Gastrocnemius medialis (tissue), 4 donors: Measurements from ENCODE around the gene CCDC63. TPM values are rescaled to one million over a fixed set of nuclear protein-coding genes. Genes with fewer than 3 reads are reported as not detected.

ENCODE experiments used
- ATAC-seq, 2 donors: fragments of 150-250 bp; one replicate each; pipeline ENCODE4 v1.9.1; 2016
- DNase-seq, 2 donors: peaks; one replicate each; pipeline ENCODE4 v3.0.0-alpha.2; 2019
- H3K27ac ChIP-seq, 4 donors: fragments of 200-600 bp; sonication (generic); 1 replicate in 1 of 4; 2 replicates in 3 of 4; pipeline ENCODE4 v1.5.1; 2016 to 2018; ENCODE audit warnings: mild to moderate bottlenecking in 2 of 4, moderate library complexity in 1 of 4
- H3K27me3 ChIP-seq, 3 donors: fragments of 200-600 bp; sonication (generic) in 2 of 3; 1 replicate in 1 of 3; 2 replicates in 2 of 3; pipeline versions ENCODE4 v1.5.1 to v1.6.0; 2016 to 2019; ENCODE audit warnings: mild to moderate bottlenecking in 1 of 3, moderate library complexity in 1 of 3
- H3K36me3 ChIP-seq, 2 donors: fragments of 200-600 bp; sonication (generic) in 1 of 2; one replicate each; pipeline ENCODE4 v1.5.1; 2017 to 2018
- H3K4me1 ChIP-seq, 2 donors: fragments of 200-600 bp; sonication (generic) in 1 of 2; one replicate each; pipeline ENCODE4 v1.5.1; 2016 to 2017; ENCODE audit warnings: mild to moderate bottlenecking in 2 of 2
- H3K4me3 ChIP-seq, 4 donors: fragments of 200-600 bp; sonication (generic) in 3 of 4; 1 replicate in 1 of 4; 2 replicates in 3 of 4; pipeline ENCODE4 v1.5.1; 2016 to 2019; ENCODE audit warnings: mild to moderate bottlenecking in 2 of 4
- H3K9me3 ChIP-seq, 3 donors: fragments of 200-600 bp; sonication (generic) in 2 of 3; 1 replicate in 1 of 3; 2 replicates in 2 of 3; pipeline ENCODE4 v1.5.1; 2016 to 2019
- CTCF ChIP-seq, 5 experiments: fragments of 450-650 bp in 3 of 5; fragments of 200-600 bp in 2 of 5; sonication (generic) in 2 of 5; IDR thresholded peaks in 4 of 5; conservative IDR thresholded peaks in 1 of 5; 1 replicate in 4 of 5; 2 replicates in 1 of 5; pipeline ENCODE4 v1.5.1; 2016 to 2019; ENCODE audit warnings: antibody characterized with exemption in 5 of 5, mild to moderate bottlenecking in 3 of 5, moderate library complexity in 3 of 5
- POLR2A ChIP-seq, 2 donors: fragments of 450-650 bp; IDR thresholded peaks; one replicate each; pipeline ENCODE4 v1.6.1; 2017; ENCODE audit warnings: antibody characterized with exemption in 2 of 2, mild to moderate bottlenecking in 2 of 2, moderate library complexity in 2 of 2
- in situ Hi-C, 4 donors: fragments of 200-750 bp; cut with MboI; loops; one replicate each; pipeline versions ENCODE4 v1.15.0 to v1.8.0; 2017; ENCODE audit warnings: low sequenced_read_pairs in 4 of 4
- intact Hi-C: fragments of 100-400 bp; cut with DNase I; formaldehyde crosslinking; loops from one replicate; pipeline ENCODE4 v1.15.1; 2023; ENCODE audit warnings: low total_unique reads
- total RNA-seq, 4 donors: library from RNA; depleted of rRNA; stranded (reverse); fragments of >200 nt; gene quantifications; one replicate each; pipeline versions ENCODE4 v1.1.0 to v1.2.3, GENCODE V29; 2016

Gene CCDC63
- total RNA-seq, 4 donors from 2014 or later = not detected

GRCh38 chr12:110869803-110870202 is 23.0 kb downstream of the CCDC63 start:
- no peaks in the 10 kb centered on the region for H3K9me3 ChIP-seq
- no peak overlapping the region for H3K4me3 ChIP-seq
- TF ChIP-seq POLR2A (IDR thresholded peaks at IDR 0.05) (no peak), CTCF (IDR thresholded peaks at IDR 0.05 in 4 of 5, conservative IDR thresholded peaks at IDR 0.05 in 1 of 5) (no peak)
- H3K27me3 ChIP-seq = no peaks in the 10 kb centered on the region
- intact Hi-C loops (no loop called here), in situ Hi-C loops (no loop called here)
- no peak for ATAC-seq
- no peaks in the 10 kb centered on the region for H3K36me3 ChIP-seq
- no peaks in the 10 kb centered on the region for H3K4me1 ChIP-seq
- DNase-seq = no peak
- H3K27ac ChIP-seq = no peak overlapping the region

- no peak for DNase-seq
- Histone ChIP-seq H3K36me3 (no peaks in the 10 kb centered on the region), H3K4me1 (no peaks in the 10 kb centered on the region), H3K27ac (no peak overlapping the region), H3K9me3 (no peaks in the 10 kb centered on the region), H3K4me3 (no peak overlapping the region), H3K27me3 (no peaks in the 10 kb centered on the region)
- intact Hi-C loops = no loop called here
- no peak for ATAC-seq
- in situ Hi-C loops = no loop called here
- TF ChIP-seq POLR2A (IDR thresholded peaks at IDR 0.05) (no peak), CTCF (IDR thresholded peaks at IDR 0.05 in 4 of 5, conservative IDR thresholded peaks at IDR 0.05 in 1 of 5) (no peak)
Observed at GRCh38 chr12:110872100-110872499, 25.3 kb downstream of the CCDC63 start.

GRCh38 chr12:110874351-110874750 is 27.6 kb downstream of the CCDC63 start:
- H3K27me3 ChIP-seq = no peaks in the 10 kb centered on the region
- TF ChIP-seq CTCF (IDR thresholded peaks at IDR 0.05 in 4 of 5, conservative IDR thresholded peaks at IDR 0.05 in 1 of 5) = no peak
- no peak for TF ChIP-seq POLR2A (IDR thresholded peaks at IDR 0.05)
- DNase-seq (no peak), ATAC-seq (no peak)
- no peak overlapping the region for H3K4me3 ChIP-seq
- in situ Hi-C loops = no loop called here
- intact Hi-C loops = no loop called here
- H3K36me3 ChIP-seq = no peaks in the 10 kb centered on the region
- H3K4me1 ChIP-seq = peaks cover 0 to 3% of the 10 kb centered on the region in 2 donors
- H3K9me3 ChIP-seq = no peaks in the 10 kb centered on the region
- H3K27ac ChIP-seq = no peak overlapping the region

GRCh38 chr12:110874781-110875180 is 28.0 kb downstream of the CCDC63 start:
- Histone ChIP-seq H3K27ac (no peak overlapping the region), H3K4me3 (no peak overlapping the region), H3K4me1 (peaks cover 0 to 3% of the 10 kb centered on the region in 2 donors), H3K9me3 (no peaks in the 10 kb centered on the region), H3K27me3 (no peaks in the 10 kb centered on the region), H3K36me3 (no peaks in the 10 kb centered on the region)
- ATAC-seq (no peak), DNase-seq (no peak)
- TF ChIP-seq CTCF (IDR thresholded peaks at IDR 0.05 in 4 of 5, conservative IDR thresholded peaks at IDR 0.05 in 1 of 5) = no peak
- no peak for TF ChIP-seq POLR2A (IDR thresholded peaks at IDR 0.05)
- intact Hi-C loops (no loop called here), in situ Hi-C loops (loop anchor here in 1 of 4 donors (25.0 kb wide), 2 partner anchors 387 to 438 kb away; no protein-coding TSS in a partner anchor)

- DNase-seq (no peak), ATAC-seq (no peak)
- Histone ChIP-seq H3K36me3 (no peaks in the 10 kb centered on the region), H3K4me1 (peaks cover 0 to 3% of the 10 kb centered on the region in 2 donors), H3K9me3 (no peaks in the 10 kb centered on the region), H3K27me3 (no peaks in the 10 kb centered on the region), H3K27ac (no peak overlapping the region), H3K4me3 (no peak overlapping the region)
- intact Hi-C loops (loop anchor here (10.0 kb wide), 1 partner anchor 266 kb away; the partner anchor contains the start of gene TCTN1), in situ Hi-C loops (loop anchor here in 2 of 4 donors (10.0 to 25.0 kb wide), 4 partner anchors 266 to 432 kb away; partner anchors contain the start of genes ARPC3 (in 1 of the 2) and TCTN1 (in 1 of the 2))
- TF ChIP-seq CTCF (IDR thresholded peaks at IDR 0.05 in 4 of 5, conservative IDR thresholded peaks at IDR 0.05 in 1 of 5) = no peak
- TF ChIP-seq POLR2A (IDR thresholded peaks at IDR 0.05) = no peak
Observed at GRCh38 chr12:110880651-110881050, 33.9 kb downstream of the CCDC63 start.
